Mesodermal cell (in vitro differentiated cells): ENCODE measurements around the gene DAB2.
"Not testable (repeated sequence)": the region's sequence is repeated elsewhere in the genome, so short reads cannot be mapped to it uniquely, and the experiment has no call there.

Experiments used
- H3K27ac ChIP-seq: 2 replicates; pipeline ENCODE4 v1.7.0; 2013; ENCODE audit warnings: mild to moderate bottlenecking, low read depth, low read length, moderate library complexity; ENCODE audit not compliant: severe bottlenecking
- H3K36me3 ChIP-seq: 2 replicates; pipeline ENCODE4 v1.7.1; 2013; ENCODE audit warnings: mild to moderate bottlenecking, low read length, moderate library complexity; ENCODE audit not compliant: control insufficient read depth, insufficient read depth
- H3K4me1 ChIP-seq: one replicate; pipeline ENCODE4 v1.7.1; 2013; ENCODE audit warnings: mild to moderate bottlenecking, low read length; ENCODE audit not compliant: insufficient read depth, control insufficient read depth, poor library complexity, severe bottlenecking
- H3K4me3 ChIP-seq: 2 replicates; pipeline ENCODE4 v1.7.0; 2013; ENCODE audit warnings: low read length, control low read depth, mild to moderate bottlenecking; ENCODE audit not compliant: insufficient read depth, poor library complexity, severe bottlenecking; ENCODE audit errors: extremely low read depth
- H3K9me3 ChIP-seq: 2 replicates; pipeline ENCODE4 v1.7.1; 2013; ENCODE audit warnings: mild to moderate bottlenecking, low read length, moderate library complexity; ENCODE audit not compliant: control insufficient read depth
- WGBS, 2 experiments: methylation state at CpG; one replicate each; pipeline ENCODE4 v1.1.5; 2013; ENCODE audit warnings: missing lambda C conversion rate in 2 of 2; ENCODE audit not compliant: insufficient coverage in 2 of 2; 5-methylcytosine and 5-hydroxymethylcytosine counted together

The DAB2 gene

GRCh38 chr5:39342460-39342859, 82.3 kb downstream of the DAB2 start:
- Histone ChIP-seq H3K9me3 (no peaks in the 10 kb centered on the region), H3K27ac (no peak overlapping the region), H3K4me1 (no peaks in the 10 kb centered on the region), H3K4me3 (no peak overlapping the region), H3K36me3 (no peaks in the 10 kb centered on the region)
- WGBS, 2 experiments: 100% methylated on average over 1 of the region's 1 CpG

GRCh38 chr5:39341896-39342295, 82.9 kb downstream of the DAB2 start:
- Histone ChIP-seq H3K4me3 (no peak overlapping the region), H3K27ac (no peak overlapping the region), H3K4me1 (no peaks in the 10 kb centered on the region), H3K36me3 (no peaks in the 10 kb centered on the region), H3K9me3 (no peaks in the 10 kb centered on the region)
- 86 to 100% methylated on average over 1 of the region's 1 CpG for WGBS, 2 experiments

- H3K27ac ChIP-seq: no peak overlapping the region
- H3K4me1 ChIP-seq: no peaks in the 10 kb centered on the region
- H3K36me3 ChIP-seq: no peaks in the 10 kb centered on the region
- WGBS, 2 experiments: 100% methylated on average over 1 of the region's 1 CpG; no CpG with 5 or more reads in 1 of the 2 experiments
- H3K9me3 ChIP-seq: no peaks in the 10 kb centered on the region
- H3K4me3 ChIP-seq: no peak overlapping the region
Observed at GRCh38 chr5:39340506-39340905, 84.3 kb downstream of the DAB2 start.

- H3K27ac ChIP-seq: no peak overlapping the region
- WGBS, 2 experiments: no CpG with 5 or more reads among the region's 1 CpG
- no peaks in the 10 kb centered on the region for H3K9me3 ChIP-seq
- H3K4me3 ChIP-seq: no peak overlapping the region
- H3K36me3 ChIP-seq: no peaks in the 10 kb centered on the region
- no peaks in the 10 kb centered on the region for H3K4me1 ChIP-seq
Observed at GRCh38 chr5:39337252-39337915, 87.4 kb downstream of the DAB2 start.

GRCh38 chr5:39334296-39334695, 90.5 kb downstream of the DAB2 start:
- not testable (repeated sequence) for H3K4me1 ChIP-seq, H3K4me3 ChIP-seq
- 88 to 96% methylated on average over 5 to 6 of the region's 27 CpGs for WGBS, 2 experiments

GRCh38 chr5:39333104-39333503, 91.7 kb downstream of the DAB2 start:
- Histone ChIP-seq H3K36me3 (no peaks in the 10 kb centered on the region), H3K4me3 (no peak overlapping the region), H3K4me1 (no peaks in the 10 kb centered on the region), H3K9me3 (no peaks in the 10 kb centered on the region), H3K27ac (no peak overlapping the region)
- 100% methylated on average over 1 of the region's 1 CpG; no CpG with 5 or more reads in 1 of the 2 experiments for WGBS, 2 experiments

More at GRCh38 chr5:39334296-39334695, 90.5 kb downstream of the DAB2 start:
- not testable (repeated sequence) for H3K36me3 ChIP-seq, H3K9me3 ChIP-seq, H3K27ac ChIP-seq

- no peaks in the 10 kb centered on the region for H3K9me3 ChIP-seq
- WGBS, 2 experiments: 87 to 100% methylated on average over 1 to 2 of the region's 2 CpGs
- no peak overlapping the region for H3K27ac ChIP-seq
- no peaks in the 10 kb centered on the region for H3K4me1 ChIP-seq
- H3K36me3 ChIP-seq: no peaks in the 10 kb centered on the region
- no peak overlapping the region for H3K4me3 ChIP-seq
Observed at GRCh38 chr5:39331861-39332381, 92.9 kb downstream of the DAB2 start.

GRCh38 chr5:39328731-39329130, 96.0 kb downstream of the DAB2 start:
- WGBS, 2 experiments: 80% methylated on average over 1 of the region's 1 CpG; no CpG with 5 or more reads in 1 of the 2 experiments
- Histone ChIP-seq H3K36me3 (no peaks in the 10 kb centered on the region), H3K4me1 (no peaks in the 10 kb centered on the region), H3K9me3 (no peaks in the 10 kb centered on the region), H3K4me3 (no peak overlapping the region), H3K27ac (no peak overlapping the region)

GRCh38 chr5:39323542-39323941, 101.2 kb downstream of the DAB2 start:
- Histone ChIP-seq H3K4me3 (no peak overlapping the region), H3K36me3 (no peaks in the 10 kb centered on the region), H3K4me1 (no peaks in the 10 kb centered on the region), H3K27ac (no peak overlapping the region), H3K9me3 (no peaks in the 10 kb centered on the region)
- no CpG with 5 or more reads among the region's 3 CpGs for WGBS, 2 experiments
